Measurements from ENCODE around the gene P2RX4.

DNA sequence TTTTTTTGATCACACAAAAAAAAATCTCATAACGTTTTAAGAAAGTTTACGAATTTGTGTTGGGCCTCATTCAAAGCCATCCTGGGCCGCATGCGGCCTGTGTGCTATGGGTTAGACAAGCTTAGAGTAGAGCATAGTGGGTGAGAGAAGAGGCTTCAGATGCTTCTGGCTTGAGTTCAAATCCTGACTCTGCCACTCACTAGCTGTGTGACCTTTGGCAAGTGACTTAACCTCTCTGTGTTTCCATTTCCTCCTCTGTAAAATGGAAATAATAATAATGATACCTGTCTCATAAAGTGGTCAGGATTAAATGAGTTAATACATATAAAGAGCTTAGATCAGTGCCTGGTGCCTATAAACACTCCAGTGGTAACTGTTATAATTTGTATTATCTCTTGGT, 6.2 kb downstream of the P2RX4 start:
- TF ChIP-seq, protein P1, sequence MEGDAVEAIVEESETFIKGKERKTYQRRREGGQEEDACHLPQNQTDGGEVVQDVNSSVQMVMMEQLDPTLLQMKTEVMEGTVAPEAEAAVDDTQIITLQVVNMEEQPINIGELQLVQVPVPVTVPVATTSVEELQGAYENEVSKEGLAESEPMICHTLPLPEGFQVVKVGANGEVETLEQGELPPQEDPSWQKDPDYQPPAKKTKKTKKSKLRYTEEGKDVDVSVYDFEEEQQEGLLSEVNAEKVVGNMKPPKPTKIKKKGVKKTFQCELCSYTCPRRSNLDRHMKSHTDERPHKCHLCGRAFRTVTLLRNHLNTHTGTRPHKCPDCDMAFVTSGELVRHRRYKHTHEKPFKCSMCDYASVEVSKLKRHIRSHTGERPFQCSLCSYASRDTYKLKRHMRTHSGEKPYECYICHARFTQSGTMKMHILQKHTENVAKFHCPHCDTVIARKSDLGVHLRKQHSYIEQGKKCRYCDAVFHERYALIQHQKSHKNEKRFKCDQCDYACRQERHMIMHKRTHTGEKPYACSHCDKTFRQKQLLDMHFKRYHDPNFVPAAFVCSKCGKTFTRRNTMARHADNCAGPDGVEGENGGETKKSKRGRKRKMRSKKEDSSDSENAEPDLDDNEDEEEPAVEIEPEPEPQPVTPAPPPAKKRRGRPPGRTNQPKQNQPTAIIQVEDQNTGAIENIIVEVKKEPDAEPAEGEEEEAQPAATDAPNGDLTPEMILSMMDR (IDR thresholded peaks at IDR 0.05), result no peak
- no peak for TF ChIP-seq POLR2A (IDR thresholded peaks at IDR 0.05)
